Smooth muscle cell (in vitro differentiated cells): ENCODE measurements around the gene MRPL10. TPM values are rescaled to one million over a fixed set of nuclear protein-coding genes. Genes with fewer than 3 reads are reported as not detected.
A peak's percentile ranks its signal among the peaks of the same experiment; 100 is the strongest.

Experiments used
- DNase-seq: peaks from one replicate; lab custom pipeline; 2025; ENCODE audit not compliant: unreplicated experiment; lab: John Stamatoyannopoulos, UW
- H2AFZ ChIP-seq: fragments of 200-600 bp; sonication (generic); 2 replicates; pipeline ENCODE4 v1.6.0; 2016; ENCODE audit warnings: antibody characterized with exemption, low read depth, mild to moderate bottlenecking
- H3F3A ChIP-seq: fragments of 200-600 bp; sonication (generic); 2 replicates; pipeline ENCODE4 v1.6.0; 2017; ENCODE audit warnings: antibody characterized with exemption, low read depth
- H3K27ac ChIP-seq: fragments of 200-600 bp; sonication (generic); 2 replicates; pipeline ENCODE4 v1.5.1; 2016; ENCODE audit warnings: low read depth, mild to moderate bottlenecking
- H3K27me3 ChIP-seq: fragments of 200-600 bp; sonication (generic); 2 replicates; pipeline ENCODE4 v1.6.1; 2016; ENCODE audit warnings: low read depth, mild to moderate bottlenecking
- H3K36me3 ChIP-seq: fragments of 200-600 bp; sonication (generic); 2 replicates; pipeline ENCODE4 v1.5.1; 2016; ENCODE audit warnings: low read depth
- H3K4me1 ChIP-seq: fragments of 200-600 bp; sonication (generic); 2 replicates; pipeline ENCODE4 v1.5.1; 2016; ENCODE audit warnings: low read depth
- H3K4me2 ChIP-seq: fragments of 200-600 bp; sonication (generic); 2 replicates; pipeline ENCODE4 v1.6.0; 2016; ENCODE audit warnings: mild to moderate bottlenecking
- H3K4me3 ChIP-seq: fragments of 200-600 bp; sonication (generic); 2 replicates; pipeline ENCODE4 v1.5.1; 2016; ENCODE audit warnings: mild to moderate bottlenecking
- H3K79me2 ChIP-seq: fragments of 200-600 bp; sonication (generic); 2 replicates; pipeline ENCODE4 v1.6.0; 2016; ENCODE audit warnings: low read depth, mild to moderate bottlenecking
- H3K9ac ChIP-seq: fragments of 200-600 bp; sonication (generic); 2 replicates; pipeline ENCODE4 v1.6.0; 2016; ENCODE audit warnings: low read depth
- H3K9me3 ChIP-seq: fragments of 200-600 bp; sonication (generic); replicated peaks from 2 replicates; pipeline ENCODE4 v1.5.1; 2016; ENCODE audit warnings: low read depth
- H4K20me1 ChIP-seq: fragments of 200-600 bp; sonication (generic); 2 replicates; pipeline ENCODE4 v1.6.0; 2016; ENCODE audit warnings: low read depth
- CTCF ChIP-seq: fragments of 200-600 bp; sonication (generic); IDR thresholded peaks from 2 replicates; pipeline ENCODE4 v1.5.1; 2017; ENCODE audit warnings: borderline replicate concordance, mild to moderate bottlenecking, antibody characterized with exemption; ENCODE audit not compliant: insufficient read depth, poor library complexity, severe bottlenecking
- WGBS: methylation state at CpG from one replicate; pipeline ENCODE4 v1.1.7; 2016; ENCODE audit warnings: low lambda C conversion rate; 5-methylcytosine and 5-hydroxymethylcytosine counted together
- polyA plus RNA-seq: library from polyadenylated mRNA; unstranded; fragments of >200 nt; fragmentation: Nextera tagmentation; extraction: Ambion mirVana; gene quantifications from 2 replicates; pipeline ENCODE4 v1.2.1, GENCODE V29; 2016
- total RNA-seq: library from RNA; depleted of rRNA; stranded (reverse); fragments of >200 nt; gene quantifications from 2 replicates; pipeline ENCODE4 v1.2.3, GENCODE V29; 2014

MRPL10 gene
- total and polyA plus RNA-seq, 2 experiments from 2014 or later: 24.0 to 36.6 TPM

- peak within 1 kb of the TSS; percentile 84 for H3K4me2 ChIP-seq
- 2% methylated on average over 48 of the region's 55 CpGs for WGBS
- peak within 1 kb of the TSS; percentile 72 for H3K4me3 ChIP-seq
- H2AFZ ChIP-seq: peak within 1 kb of the TSS; percentile 68
- H4K20me1 ChIP-seq: peaks cover 2% of the 10 kb centered on the region
- H3K9ac ChIP-seq: peak within 1 kb of the TSS; percentile 55
- peaks cover 7% of the 10 kb centered on the region for H3F3A ChIP-seq
- no peak within 1 kb of the TSS for H3K27ac ChIP-seq
- DNase-seq: peak; percentile 80
- peaks cover 10% of the 10 kb centered on the region for H3K79me2 ChIP-seq
- H3K4me1 ChIP-seq: peaks cover 10% of the 10 kb centered on the region
- no peaks in the 10 kb centered on the region for H3K36me3 ChIP-seq
- no peaks in the 10 kb centered on the region for H3K9me3 ChIP-seq
- H3K27me3 ChIP-seq: no peaks in the 10 kb centered on the region
- peak; percentile 95 for TF ChIP-seq CTCF
These were observed 9.6 kb upstream of the MRPL10 start, which contains the start of gene SCRN2 for GRCh38 chr17:47840742-47841487. Gene SCRN2 (minus strand): TSS chr17:47841273. CDS start chr17:47840843, 430 bp downstream.

- DNase-seq: no peak
- H3K9ac ChIP-seq: peak overlapping the region; percentile 55
- no peak for TF ChIP-seq CTCF
- H3K9me3 ChIP-seq: no peaks in the 10 kb centered on the region
- H3K27ac ChIP-seq: no peak overlapping the region
- H3K4me3 ChIP-seq: peak overlapping the region; percentile 72
- 66% methylated on average over 17 of the region's 17 CpGs for WGBS
- H2AFZ ChIP-seq: peak overlapping the region; percentile 68
- H3K4me1 ChIP-seq: peaks cover 7% of the 10 kb centered on the region
- H3K79me2 ChIP-seq: peaks cover 9% of the 10 kb centered on the region
- peaks cover 7% of the 10 kb centered on the region for H3F3A ChIP-seq
- H4K20me1 ChIP-seq: no peaks in the 10 kb centered on the region
- peak overlapping the region; percentile 84 for H3K4me2 ChIP-seq
- H3K27me3 ChIP-seq: no peaks in the 10 kb centered on the region
- no peaks in the 10 kb centered on the region for H3K36me3 ChIP-seq
These were observed 8.8 kb upstream of the MRPL10 start for GRCh38 chr17:47840001-47840741.

GRCh38 chr17:47839071-47839470, 7.7 kb upstream of the MRPL10 start:
- Histone ChIP-seq H3K4me1 (peaks cover 7% of the 10 kb centered on the region), H2AFZ (no peak overlapping the region), H4K20me1 (no peaks in the 10 kb centered on the region), H3K36me3 (no peaks in the 10 kb centered on the region), H3K9ac (no peak overlapping the region), H3K4me3 (no peak overlapping the region), H3K9me3 (no peaks in the 10 kb centered on the region), H3F3A (peaks cover 4% of the 10 kb centered on the region), H3K4me2 (no peak overlapping the region), H3K27ac (no peak overlapping the region), H3K27me3 (no peaks in the 10 kb centered on the region), H3K79me2 (peaks cover 9% of the 10 kb centered on the region)
- DNase-seq: no peak
- no peak for TF ChIP-seq CTCF
- WGBS: 96% methylated on average over 5 of the region's 5 CpGs
